Measurements from ENCODE around the gene PTTG2. TPM values are rescaled to one million over a fixed set of nuclear protein-coding genes. Genes with fewer than 3 reads are reported as not detected.

The PTTG2 gene
- total RNA-seq: not detected in 2 replicates

GRCh38 chr4:37960098-37960497 lies at the start of gene PTTG2:
Gene PTTG2, plus strand, starts transcription at chr4:37960398. Its CDS starts 37 bp downstream, at chr4:37960435.

Other genes starting within 250 kb of the PTTG2 start
- gene PGM2, start 133.7 kb upstream of the PTTG2 start, total RNA-seq: 40.0 and 74.0 TPM in 2 replicates
- 78.4 and 96.1 TPM in 2 replicates for gene TBC1D1, start 69.3 kb upstream of the PTTG2 start, total RNA-seq

Data from epithelial cell of umbilical artery (primary cell).